Measurements from ENCODE around the gene KISS1. TPM values are rescaled to one million over a fixed set of nuclear protein-coding genes. Genes with fewer than 3 reads are reported as not detected.

The KISS1 gene
- total and polyA plus RNA-seq, 2 of the 4 experiments (the other 2 are of a cell fraction), result 11.7 to 27.3 TPM

DNA sequence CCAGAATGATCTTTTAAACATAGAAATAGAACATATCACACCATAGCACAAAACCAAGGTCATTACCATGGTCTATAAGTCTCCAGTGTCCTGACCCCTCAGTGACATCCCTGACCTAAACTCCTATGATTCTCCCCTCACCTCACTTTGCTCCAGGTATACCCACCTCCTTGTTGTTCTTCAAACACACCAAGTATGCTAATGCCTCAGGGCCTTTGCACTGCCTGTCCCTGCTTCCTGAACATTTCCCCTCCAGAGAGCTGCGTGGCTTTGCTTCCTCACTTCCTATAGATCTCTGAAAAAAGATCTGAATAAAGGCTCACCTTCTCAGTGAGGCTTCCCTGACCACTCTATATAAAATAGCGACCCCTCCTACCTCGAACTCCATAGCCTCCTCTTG lies 16.4 kb upstream of the KISS1 start:
- no peak overlapping the region for H2BK120ac ChIP-seq (ENCODE audit: low read depth, low read length)
- dilution Hi-C loops (cut with HindIII; ENCODE audit: low sequenced_read_pairs, unreplicated experiment) (no loop called here), in situ Hi-C loops (cut with MboI; ENCODE audit: low sequenced_read_pairs) (loop anchor here (5.0 kb wide), 1 partner anchor 150 kb away; no protein-coding TSS in a partner anchor), intact Hi-C loops (cut with micrococcal nuclease) (loop anchor here (5.0 kb wide), 1 partner anchor 85 kb away; no protein-coding TSS in a partner anchor)
- H3K14ac ChIP-seq (replicated peaks; ENCODE audit: low read depth, low read length), result no peak overlapping the region
- H2BK15ac ChIP-seq (ENCODE audit: low read depth, low read length), result no peak overlapping the region
- no peak overlapping the region for H2AK5ac ChIP-seq (ENCODE audit: low read depth, low read length)
- H3K9ac ChIP-seq (ENCODE audit: low read depth, low read length), result no peak overlapping the region
- no peak overlapping the region for H4K5ac ChIP-seq (ENCODE audit: low read depth, low read length)
- H4K20me1 ChIP-seq (ENCODE audit: insufficient read depth, low read length), result no peaks in the 10 kb centered on the region
- H2AFZ ChIP-seq (replicated peaks; ENCODE audit: low read length, poor library complexity), result no peak overlapping the region
- H2BK20ac ChIP-seq (ENCODE audit: low read depth, low read length), result no peak overlapping the region
- POLR2A ChIA-PET (ENCODE audit: unreplicated experiment), result no interaction called here
- H4K8ac ChIP-seq (ENCODE audit: low read depth in 2 of 2, low read length in 2 of 2), result no peak overlapping the region
- H3K23ac ChIP-seq (ENCODE audit: low read depth, low read length), result no peak overlapping the region
- H3K4me1 ChIP-seq (ENCODE audit: control insufficient read depth, insufficient read depth, low read length), result 0 out of 2 replicates have a peak, but pooled peaks cover 1% of the 10 kb centered on the region
- no peak overlapping the region for H4K91ac ChIP-seq (ENCODE audit: insufficient read depth, low read depth, low read length)
- BruUV-seq (replicated peaks), result no TSS peak
- H3K9me1 ChIP-seq (ENCODE audit: insufficient read depth, low read length), result no peaks in the 10 kb centered on the region
- CTCF ChIA-PET, result interaction anchor here (2.2 kb wide), 1 partner anchor 49 kb away, joined by 11 read pairs; no protein-coding TSS in a partner anchor
- H3K36me3 ChIP-seq (ENCODE audit: control insufficient read depth, insufficient read depth, low read length), result no peaks in the 10 kb centered on the region
- TF ChIP-seq POLR2A (IDR thresholded peaks at IDR 0.05; ENCODE audit: low read depth, low read length), result no peak
- no peaks in the 10 kb centered on the region; the same call in 1 of the 2 replicates for H3K27me3 ChIP-seq (ENCODE audit: control insufficient read depth, insufficient read depth, low read length)
- H3K4me2 ChIP-seq (ENCODE audit: low read depth, low read length), result no peak overlapping the region
- H3K56ac ChIP-seq (ENCODE audit: extremely low read depth, insufficient read depth, low read length), result no peak overlapping the region
- no peak overlapping the region for H3K27ac ChIP-seq (ENCODE audit: insufficient read depth, low read length)
- DNase-seq, result no peak
- H3K79me1 ChIP-seq (ENCODE audit: low read depth in 1 of 2, low read length in 2 of 2), result no peaks in the 10 kb centered on the region
- ATAC-seq (ENCODE audit: low read depth), result no peak
- no peak overlapping the region for H2BK5ac ChIP-seq (ENCODE audit: low read depth, low read length, poor library complexity, severe bottlenecking)
- H3K4me3 ChIP-seq (ENCODE audit: insufficient read depth, low read depth, low read length), result no peak overlapping the region
- H3K4ac ChIP-seq (ENCODE audit: low read depth, low read length), result no peak overlapping the region
- WGBS, 2 experiments (ENCODE audit: extremely low coverage in 2 of 2, insufficient read length in 1 of 2), result no CpG with 5 or more reads among the region's 3 CpGs
- no peak overlapping the region for H2AK9ac ChIP-seq (replicated peaks; ENCODE audit: low read depth, low read length, poor library complexity)
- H3K9me3 ChIP-seq (ENCODE audit: control insufficient read depth, insufficient read depth, low read length), result no peaks in the 10 kb centered on the region
- no peak overlapping the region for H3K18ac ChIP-seq (ENCODE audit: low read depth, low read length)

Data from IMR-90 (cell line).